GM21717 (cell line): ENCODE measurements around the gene DEPDC5.
"Not testable (repeated sequence)": the region's sequence is repeated elsewhere in the genome, so short reads cannot be mapped to it uniquely, and the experiment has no call there.

Experiments used
- ATAC-seq: cut with Tn5 transposase; IDR thresholded peaks from one replicate; pipeline ENCODE4 v1.9.1; 2021; ENCODE audit warnings: mild to moderate bottlenecking, moderate library complexity; ENCODE audit not compliant: unreplicated experiment

Gene DEPDC5

DNA sequence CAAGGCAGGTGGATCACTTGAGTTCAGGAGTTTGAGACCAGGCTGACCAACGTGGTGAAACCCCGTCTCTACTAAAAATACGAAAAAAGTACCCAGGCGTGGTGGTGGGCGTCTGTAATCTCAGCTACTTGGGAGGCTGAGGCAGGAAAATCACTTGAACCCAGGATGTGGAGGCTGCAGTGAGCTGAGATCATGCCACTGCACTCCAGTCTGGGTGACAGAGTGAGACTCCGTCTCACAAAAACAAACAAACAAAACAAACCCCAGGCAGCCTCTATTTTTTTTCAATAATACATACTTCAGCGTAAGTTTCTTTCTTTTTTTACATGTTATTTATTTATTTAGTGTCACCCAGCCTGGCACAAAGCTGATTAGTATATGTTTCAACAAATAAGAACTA is 60.1 kb downstream of the DEPDC5 start:
- ATAC-seq = not testable (repeated sequence)

GRCh38 chr22:31814942-31815341 is 61.1 kb downstream of the DEPDC5 start:
- ATAC-seq = no peak

DNA sequence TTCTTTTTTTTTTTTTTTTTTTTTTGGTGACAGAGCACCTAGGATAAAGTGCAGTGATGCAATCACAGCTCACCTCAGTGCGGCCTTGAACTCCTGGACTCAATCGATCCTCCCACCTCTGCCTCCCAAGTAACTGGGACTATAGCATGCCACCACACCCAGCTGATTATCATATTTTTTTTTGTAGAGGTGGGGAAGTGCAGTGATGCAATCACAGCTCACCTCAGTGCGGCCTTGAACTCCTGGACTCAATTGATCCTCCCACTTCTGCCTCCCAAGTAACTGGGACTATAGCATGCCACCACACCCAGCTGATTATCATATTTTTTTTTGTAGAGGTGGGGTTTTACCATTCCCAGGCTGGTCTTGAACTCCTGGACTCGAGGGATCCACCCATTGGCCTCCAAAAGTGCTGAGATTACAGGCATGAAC is 61.6 kb downstream of the DEPDC5 start:
- ATAC-seq = not testable (repeated sequence)

DNA sequence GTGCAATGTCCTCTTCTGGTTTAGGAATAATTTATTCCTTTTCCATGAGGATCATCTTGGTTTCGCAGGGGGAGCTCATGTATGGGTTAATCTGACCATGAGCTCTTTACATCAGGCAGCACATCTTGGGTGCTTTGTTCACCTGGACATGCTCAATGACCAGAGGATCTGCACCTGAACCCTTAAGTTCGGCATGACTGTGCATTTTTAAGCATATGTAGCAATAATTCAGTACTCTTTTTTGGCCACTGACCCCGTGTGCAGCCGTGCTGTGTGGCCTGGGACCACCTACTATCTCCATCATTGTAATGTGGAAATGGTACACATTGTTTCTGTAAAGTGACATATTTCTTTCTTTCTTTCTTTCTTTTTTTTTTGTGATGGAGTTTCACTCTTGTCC is 62.9 kb downstream of the DEPDC5 start:
- no peak for ATAC-seq

GRCh38 chr22:31818481-31819392 is 64.9 kb downstream of the DEPDC5 start:
- ATAC-seq = no peak

- no peak for ATAC-seq
Observed at GRCh38 chr22:31820655-31821054, 66.8 kb downstream of the DEPDC5 start.

GRCh38 chr22:31821572-31821971 is 67.8 kb downstream of the DEPDC5 start:
- no peak for ATAC-seq

DNA sequence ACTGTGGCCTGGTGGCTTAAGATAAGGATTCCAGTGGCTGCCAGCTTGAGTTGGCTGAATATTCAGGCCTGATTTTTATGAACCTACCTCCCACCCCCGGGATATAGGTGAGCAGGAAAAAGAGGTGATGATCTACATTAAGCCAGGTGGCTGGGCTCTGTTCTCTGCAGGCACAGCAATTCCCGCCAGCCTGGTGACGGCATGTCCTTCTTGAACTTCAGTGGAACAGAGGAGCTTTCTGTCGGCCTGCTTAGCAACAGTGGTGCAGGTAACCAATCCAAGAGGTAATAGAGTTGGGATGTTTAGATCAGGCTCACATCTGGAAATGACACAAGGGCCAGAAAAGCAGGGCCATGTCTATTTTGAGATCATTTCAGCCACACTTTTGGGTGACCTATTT is 68.7 kb downstream of the DEPDC5 start:
- ATAC-seq = no peak

- ATAC-seq = no peak
Observed at GRCh38 chr22:31825513-31825912, 71.7 kb downstream of the DEPDC5 start.

GRCh38 chr22:31826443-31826842 is 72.6 kb downstream of the DEPDC5 start:
- ATAC-seq = no peak

DNA sequence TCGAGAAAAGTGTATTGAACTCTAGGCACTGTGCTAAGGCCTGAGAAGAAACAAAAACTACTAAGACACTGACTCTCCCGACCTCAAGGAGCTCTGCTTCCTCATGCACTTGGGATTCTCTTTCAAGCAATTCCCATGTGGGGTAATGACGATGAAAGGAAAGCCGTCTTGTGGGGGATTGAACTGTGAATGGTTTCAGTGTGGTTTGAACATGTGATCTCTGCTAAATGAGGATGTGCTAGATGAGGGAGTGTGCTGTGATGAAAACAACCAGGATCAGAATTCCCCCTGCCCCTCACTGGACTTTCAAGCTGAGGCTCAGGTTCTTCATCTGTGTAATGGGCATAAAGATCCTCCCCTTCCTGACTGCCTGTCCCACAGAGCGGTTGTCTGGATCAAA is 74.9 kb downstream of the DEPDC5 start:
- ATAC-seq = no peak

GRCh38 chr22:31829505-31829904 is 75.7 kb downstream of the DEPDC5 start:
- no peak for ATAC-seq

GRCh38 chr22:31830721-31831070 is 76.9 kb downstream of the DEPDC5 start:
- ATAC-seq = no peak

- ATAC-seq = no peak
Observed at GRCh38 chr22:31833930-31834329, 80.1 kb downstream of the DEPDC5 start.

DNA sequence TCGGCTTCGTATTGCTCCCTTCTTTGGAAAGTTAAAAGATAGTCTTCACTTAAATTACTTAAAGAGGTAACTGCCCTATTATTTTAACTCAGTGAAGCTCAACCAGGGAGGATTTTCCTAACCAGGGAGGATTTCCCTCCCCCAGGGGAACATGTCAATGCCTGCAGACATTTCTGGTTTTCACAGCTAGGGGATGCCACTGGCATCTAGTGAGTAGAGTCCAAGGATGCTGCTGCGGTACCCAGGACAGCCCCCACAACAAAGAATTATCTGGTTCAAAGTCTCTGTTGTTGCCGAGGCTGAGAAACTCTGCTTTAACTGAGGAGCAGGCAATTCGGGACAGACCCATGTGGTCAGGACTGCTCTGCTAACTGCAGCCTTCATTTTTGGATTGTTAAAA is 82.2 kb downstream of the DEPDC5 start:
- ATAC-seq = no peak

GRCh38 chr22:31838917-31839316 is 85.1 kb downstream of the DEPDC5 start:
- ATAC-seq = no peak

DNA sequence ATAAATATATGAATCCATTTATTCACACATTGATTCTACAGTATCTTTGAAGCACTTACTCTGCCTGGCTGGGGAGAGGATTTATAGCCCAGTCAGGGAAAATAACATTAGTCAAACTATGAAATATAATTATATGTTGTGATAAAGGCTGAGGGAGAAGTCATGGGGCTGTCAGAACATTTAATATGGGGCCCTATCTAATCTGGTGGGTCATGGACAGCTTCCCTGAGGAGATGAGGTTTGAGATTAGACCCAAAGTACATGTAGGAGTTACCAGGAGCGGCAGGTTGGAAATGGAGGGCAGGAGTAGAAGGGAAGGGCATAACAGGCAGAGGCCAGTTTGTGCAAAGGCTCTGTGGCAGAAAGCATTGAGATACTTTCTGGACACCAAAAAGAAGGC is 86.2 kb downstream of the DEPDC5 start:
- ATAC-seq = no peak

DNA sequence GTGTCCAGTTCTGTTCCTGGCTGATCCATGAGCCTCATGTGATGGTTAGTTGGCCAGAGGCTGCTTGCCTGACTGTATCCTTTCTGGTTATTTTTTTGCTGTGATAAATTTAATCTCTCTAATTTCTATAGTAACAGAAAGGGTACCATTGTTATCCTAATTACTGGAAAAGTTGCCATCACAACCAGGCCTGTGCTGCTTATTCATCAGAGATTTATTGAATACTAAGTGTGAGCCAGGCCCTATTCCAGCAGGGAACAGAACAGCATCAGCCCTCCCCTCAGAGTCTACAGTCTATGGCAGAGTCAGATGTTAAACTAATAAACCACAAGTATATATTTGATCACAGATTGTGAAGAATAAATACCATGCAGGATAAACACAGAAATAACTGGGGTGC is 86.8 kb downstream of the DEPDC5 start:
- ATAC-seq = no peak

GRCh38 chr22:31841078-31841827 is 87.4 kb downstream of the DEPDC5 start:
- ATAC-seq = no peak

DNA sequence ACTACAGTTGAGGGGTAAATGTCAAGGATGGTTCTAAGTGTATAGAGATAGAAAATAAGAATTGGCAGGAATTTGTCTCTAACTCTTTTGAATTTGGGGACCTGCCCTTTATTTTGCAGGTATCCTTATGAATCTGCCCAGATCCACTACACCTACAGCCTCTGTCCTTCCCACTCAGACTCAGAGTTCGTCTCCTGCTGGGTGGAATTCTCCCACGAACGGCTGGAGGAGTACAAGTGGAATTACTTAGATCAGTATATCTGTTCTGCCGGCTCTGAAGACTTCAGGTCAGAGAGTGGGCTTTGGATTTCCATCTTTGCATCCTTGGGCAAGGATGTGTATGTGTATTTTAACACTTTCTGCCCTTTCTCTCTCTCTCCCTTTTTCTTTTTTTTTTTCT is 89.7 kb downstream of the DEPDC5 start:
- ATAC-seq = no peak

GRCh38 chr22:31844941-31845340 is 91.1 kb downstream of the DEPDC5 start:
- ATAC-seq = no peak
